Activated naive CD4-positive, alpha-beta T cell treated with anti-CD3 and anti-CD28 coated beads, Interleukin-2, amount 50 U/mL, for 72 hours (primary cell): ENCODE measurements around the gene TP53. TPM values are rescaled to one million over a fixed set of nuclear protein-coding genes. Genes with fewer than 3 reads are reported as not detected.
A peak's percentile ranks its signal among the peaks of the same experiment; 100 is the strongest.
"Not testable (repeated sequence)": the region's sequence is repeated elsewhere in the genome, so short reads cannot be mapped to it uniquely, and the experiment has no call there.

Experiments
- ATAC-seq, 2 donors: fragments of 150-1000 bp; cut with Tn5 transposase; 2 replicates each; pipeline ENCODE4 v1.10.0; 2021; ENCODE audit warnings: mild to moderate bottlenecking in 2 of 2, moderate library complexity in 2 of 2
- DNase-seq, 2 donors: peaks; one replicate each; pipeline ENCODE4 v3.0.0; 2021 to 2022; ENCODE audit warnings: low spot score in 2 of 2
- H3K27ac Mint-ChIP-seq, 2 donors: one replicate each; pipeline ENCODE4 v1.8.0; 2022; ENCODE audit warnings: mild to moderate bottlenecking in 2 of 2, mixed read lengths in 2 of 2
- H3K36me3 Mint-ChIP-seq, 2 donors: one replicate each; pipeline ENCODE4 v1.8.0; 2022; ENCODE audit warnings: mixed read lengths in 2 of 2
- H3K9me3 Mint-ChIP-seq, 2 donors: one replicate each; pipeline ENCODE4 v1.8.0; 2022; ENCODE audit warnings: mixed read lengths in 2 of 2
- total RNA-seq, 2 donors: library from RNA; stranded (reverse); gene quantifications; one replicate each; pipeline ENCODE4 v1.2.3, GENCODE V29; 2022

Gene TP53
- total RNA-seq, 2 donors from 2014 or later: 78.4 to 147 TPM

DNA sequence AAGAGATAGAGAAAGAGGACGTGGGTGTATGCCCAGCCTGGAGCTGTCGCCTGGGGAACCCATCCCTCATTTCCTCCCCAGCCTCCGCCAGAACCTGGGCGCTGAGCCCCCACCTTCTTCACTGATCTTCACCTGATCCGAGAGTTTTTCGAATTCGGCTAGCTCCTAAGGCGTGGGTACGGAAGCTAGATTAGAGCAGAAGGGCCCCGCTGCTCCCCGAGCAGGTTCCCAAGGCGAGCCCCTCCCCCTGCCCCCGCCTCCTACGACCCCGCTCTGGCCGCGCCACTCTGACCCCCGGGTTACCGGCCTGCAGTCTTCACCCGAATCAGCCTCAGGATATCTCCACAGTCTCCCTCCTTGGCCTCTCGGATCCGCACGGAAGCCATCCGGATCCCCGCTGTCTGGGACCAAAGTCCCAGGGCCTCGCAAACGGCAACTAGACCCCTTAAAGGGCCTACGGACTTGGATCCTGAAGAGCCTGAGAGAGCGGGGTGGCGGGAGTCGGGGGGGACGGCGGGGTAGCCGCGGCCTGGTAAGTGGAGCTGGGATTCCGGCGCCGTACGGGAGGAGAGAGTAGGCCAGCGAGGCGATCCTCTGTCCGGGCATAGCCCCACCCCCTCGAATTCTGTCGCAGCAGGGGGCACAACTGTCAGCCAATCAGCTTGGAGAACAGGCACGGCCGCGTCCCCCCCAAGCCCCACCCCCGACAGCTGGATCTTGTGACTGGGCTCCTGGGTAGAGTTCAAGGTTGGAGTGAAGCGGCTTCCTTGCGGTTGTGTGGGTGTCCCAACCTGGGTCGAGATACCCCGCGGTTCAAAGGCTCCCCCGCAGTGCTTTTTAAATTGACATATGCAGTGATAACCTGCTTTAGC, 59.8 kb downstream of the TP53 start, which contains the start of gene SAT2:
Gene SAT2 (minus strand): TSS at position 572 of the 872 bp plus-strand sequence. CDS start 186 bp downstream, at position 386.
- DNase-seq: peak; percentile 79 to 82
- ATAC-seq: peak; percentile 96 to 97
- Mint-ChIP-seq H3K9me3 (no peaks in the 10 kb centered on the region), H3K36me3 (no peaks in the 10 kb centered on the region), H3K27ac (peak within 1 kb of the TSS; percentile 80 to 94)

DNA sequence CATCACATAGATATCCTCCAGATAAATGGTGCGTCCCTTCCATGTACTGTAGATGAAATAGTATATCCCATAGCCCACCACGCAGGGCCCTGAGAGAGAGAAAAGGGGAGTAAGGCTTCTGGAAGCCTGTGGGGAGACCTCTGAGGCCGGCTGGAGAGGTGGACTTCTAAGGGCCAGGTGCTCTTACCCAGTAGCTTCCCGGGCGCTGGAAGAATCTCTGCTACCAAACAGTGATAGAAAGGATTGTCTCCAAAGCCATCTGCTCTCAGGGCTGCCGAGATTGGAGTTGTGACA, 60.4 kb downstream of the TP53 start:
- H3K9me3 Mint-ChIP-seq: no peaks in the 10 kb centered on the region
- H3K36me3 Mint-ChIP-seq: no peaks in the 10 kb centered on the region
- H3K27ac Mint-ChIP-seq: peak overlapping the region; percentile 80 to 94
- ATAC-seq (no peak), DNase-seq (no peak)

DNA sequence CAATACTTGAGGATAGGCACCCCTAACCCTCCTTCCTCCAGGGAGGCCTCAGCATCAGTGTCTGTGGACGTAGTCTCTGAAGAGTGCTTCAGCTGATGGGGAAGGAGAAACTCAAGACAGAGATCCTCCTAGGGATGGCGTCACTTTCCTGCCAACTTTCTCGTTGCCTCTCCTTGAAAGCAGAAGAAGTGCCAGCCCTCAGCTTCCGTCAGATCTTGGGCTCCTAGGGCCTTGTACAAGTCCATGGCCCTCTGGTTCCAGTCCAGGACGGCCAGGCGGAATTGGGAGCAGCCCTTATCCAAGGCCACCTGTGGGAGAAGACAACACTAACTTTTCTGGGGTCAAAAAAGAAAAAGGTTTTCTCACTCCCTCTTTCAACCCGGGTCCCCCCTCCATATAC, 61.0 kb downstream of the TP53 start:
- Mint-ChIP-seq H3K36me3 (no peaks in the 10 kb centered on the region), H3K27ac (peak overlapping the region in 1 of 2 donors; percentile 94), H3K9me3 (no peaks in the 10 kb centered on the region)
- DNase-seq: no peak
- ATAC-seq: no peak

DNA sequence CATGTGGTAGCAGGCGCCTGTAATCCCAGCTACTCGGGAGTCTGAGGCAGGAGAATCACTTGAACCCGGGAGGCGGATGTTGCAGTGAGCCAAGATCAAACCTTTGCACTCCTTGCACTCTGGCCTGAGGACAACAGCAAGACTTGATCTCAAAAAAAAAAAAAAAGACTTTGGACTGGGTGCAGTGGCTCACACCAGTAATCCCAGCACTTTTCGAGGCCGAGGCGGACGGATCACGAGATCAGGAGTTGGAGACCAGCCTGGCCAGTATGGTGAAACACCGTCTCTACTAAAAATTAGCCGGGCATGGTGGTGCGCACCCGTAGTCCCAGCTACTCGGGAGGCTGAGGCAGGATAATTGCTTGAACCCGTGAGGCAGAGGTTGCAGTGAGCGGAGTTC, 61.5 kb downstream of the TP53 start:
- not testable (repeated sequence) for ATAC-seq, H3K27ac Mint-ChIP-seq, H3K36me3 Mint-ChIP-seq, DNase-seq, H3K9me3 Mint-ChIP-seq

DNA sequence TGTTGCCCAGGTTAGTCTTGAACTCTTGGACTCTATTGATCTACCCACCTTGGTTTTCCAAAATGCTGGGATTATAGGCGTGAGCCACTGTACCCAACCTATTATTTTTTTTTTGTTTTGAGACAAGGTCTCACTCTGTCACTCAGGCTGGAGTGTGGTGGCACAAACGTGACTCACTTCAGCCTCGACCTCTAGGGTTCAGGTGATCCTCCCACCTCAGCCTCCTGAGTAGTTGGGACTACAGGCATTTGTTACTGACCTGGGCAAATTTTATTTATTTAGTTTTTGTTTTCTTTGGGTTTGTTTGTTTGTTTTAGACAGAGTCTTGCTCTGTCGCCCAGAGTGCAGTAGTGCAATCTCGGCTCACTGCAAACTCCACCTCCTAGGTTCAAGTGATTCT, 63.6 kb downstream of the TP53 start:
- H3K9me3 Mint-ChIP-seq: no peaks in the 10 kb centered on the region
- no peak overlapping the region for H3K27ac Mint-ChIP-seq
- DNase-seq (no peak), ATAC-seq (no peak)
- no peaks in the 10 kb centered on the region for H3K36me3 Mint-ChIP-seq

DNA sequence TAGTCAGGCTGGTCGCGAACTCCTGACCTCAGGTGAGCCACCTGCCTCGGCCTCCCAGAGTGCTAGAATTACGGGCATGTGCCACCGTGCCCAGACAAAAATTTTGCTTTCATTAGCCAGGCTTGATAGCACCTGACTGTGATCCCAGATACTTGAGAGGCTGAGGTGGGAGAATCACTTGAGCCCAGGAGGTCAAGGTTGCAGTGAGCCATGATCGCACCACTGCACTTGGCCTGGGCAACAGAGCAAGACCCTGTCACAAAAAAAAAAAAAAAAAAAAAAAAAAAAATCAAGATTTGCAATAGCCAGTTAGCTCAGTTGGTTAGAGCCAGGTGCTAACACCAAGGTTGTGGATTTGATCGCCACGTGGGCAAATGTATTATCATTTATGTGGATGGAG, 66.5 kb downstream of the TP53 start:
- no peak for ATAC-seq
- H3K9me3 Mint-ChIP-seq: no peaks in the 10 kb centered on the region
- no peak overlapping the region for H3K27ac Mint-ChIP-seq
- H3K36me3 Mint-ChIP-seq: no peaks in the 10 kb centered on the region
- DNase-seq: no peak

DNA sequence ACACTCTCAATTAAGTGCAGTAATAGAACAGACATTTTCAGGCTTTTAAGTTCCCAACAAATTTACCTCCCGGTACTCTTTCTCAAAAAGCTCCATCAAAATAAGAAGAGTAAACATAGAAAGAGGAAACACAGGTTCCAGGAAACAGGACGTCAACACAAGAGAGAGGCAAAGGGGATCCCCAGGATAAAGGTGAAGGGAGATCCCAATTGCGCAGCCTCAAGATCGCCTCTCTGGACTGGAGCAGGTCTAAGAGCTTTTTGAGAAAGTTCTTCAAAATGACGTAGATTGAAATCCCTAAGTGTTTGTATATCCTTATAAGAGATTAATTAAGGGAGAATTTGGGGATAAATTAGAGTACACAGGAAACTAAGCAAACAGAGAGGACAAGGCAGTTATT, 68.7 kb downstream of the TP53 start:
- Mint-ChIP-seq H3K9me3 (no peaks in the 10 kb centered on the region), H3K36me3 (peaks cover 4 to 6% of the 10 kb centered on the region in 2 donors), H3K27ac (peak overlapping the region in 1 of 2 donors; percentile 12)
- no peak for ATAC-seq
- no peak for DNase-seq

Other genes starting within 250 kb of the TP53 start
- 10 to 100 TPM in 1 of 2 donors, 1 to 10 TPM in 1; 2.6 to 35.5 TPM for gene FGF11, start 248.0 kb downstream of the TP53 start, total RNA-seq
- 10 to 100 TPM; 12.1 to 17.6 TPM for gene CHRNB1, start 242.4 kb downstream of the TP53 start, total RNA-seq
- 10 to 100 TPM; 21.8 to 26.5 TPM for gene ZBTB4, start 207.9 kb downstream of the TP53 start, total RNA-seq
- gene SLC35G6, start 206.0 kb downstream of the TP53 start, total RNA-seq: not detected
- gene POLR2A, start 203.1 kb downstream of the TP53 start, total RNA-seq: 100 to 1,000 TPM; 280 to 333 TPM
- gene TNFSF12, start 138.4 kb downstream of the TP53 start, total RNA-seq: 10 to 100 TPM; 16.4 to 18.9 TPM
- 1 to 10 TPM; 4.6 to 6.0 TPM for gene TNFSF13, start 128.7 kb downstream of the TP53 start, total RNA-seq
- 10 to 100 TPM; 42.9 to 46.3 TPM for gene SENP3, start 125.6 kb downstream of the TP53 start, total RNA-seq
- 10 to 100 TPM in 1 of 2 donors, 1 to 10 TPM in 1; 7.6 to 12.7 TPM for gene CD68, start 107.9 kb downstream of the TP53 start, total RNA-seq
- gene MPDU1, start 103.6 kb downstream of the TP53 start, total RNA-seq: 10 to 100 TPM; 52.1 to 60.6 TPM
- under 1 TPM; 0.23 to 0.93 TPM for gene SOX15, start 97.4 kb downstream of the TP53 start, total RNA-seq
- 10 to 100 TPM; 34.7 to 66.2 TPM for gene FXR2, start 72.6 kb downstream of the TP53 start, total RNA-seq
- 10 to 100 TPM; 24.4 to 49.6 TPM for gene SAT2, start 59.7 kb downstream of the TP53 start, total RNA-seq
- gene SHBG, start 57.4 kb downstream of the TP53 start, total RNA-seq: under 1 TPM in 1 of 2 donors, not detected in 1; 0.50 TPM
- gene ATP1B2, start 36.6 kb downstream of the TP53 start, total RNA-seq: under 1 TPM in 1 of 2 donors, not detected in 1; 0.25 TPM
- 10 to 100 TPM; 16.4 to 23.5 TPM for gene WRAP53, start 987 bp upstream of the TP53 start, total RNA-seq
- gene EFNB3, start 17.7 kb upstream of the TP53 start, total RNA-seq: not detected
- under 1 TPM; 0.05 to 0.19 TPM for gene DNAH2, start 30.3 kb upstream of the TP53 start, total RNA-seq
- gene KDM6B, start 146.7 kb upstream of the TP53 start, total RNA-seq: 10 to 100 TPM; 34.9 to 41.2 TPM
- 1 to 10 TPM; 1.3 to 1.8 TPM for gene TMEM88, start 167.6 kb upstream of the TP53 start, total RNA-seq
- 100 to 1,000 TPM in 1 of 2 donors, 10 to 100 TPM in 1; 91.4 to 103 TPM for gene NAA38, start 170.1 kb upstream of the TP53 start, total RNA-seq
- 10 to 100 TPM in 1 of 2 donors, 1 to 10 TPM in 1; 8.0 to 20.2 TPM for gene CYB5D1, start 170.5 kb upstream of the TP53 start, total RNA-seq
- gene CHD3, start 201.3 kb upstream of the TP53 start, total RNA-seq: 100 to 1,000 TPM; 182 to 212 TPM
- 1 to 10 TPM; 4.8 to 5.3 TPM for gene RNF227, start 228.8 kb upstream of the TP53 start, total RNA-seq
- gene KCNAB3, start 242.4 kb upstream of the TP53 start, total RNA-seq: 10 to 100 TPM in 1 of 2 donors, 1 to 10 TPM in 1; 5.4 to 10.9 TPM
- gene TRAPPC1, start 244.5 kb upstream of the TP53 start, total RNA-seq: 100 to 1,000 TPM; 190 to 195 TPM
- 100 to 1,000 TPM in 1 of 2 donors, 10 to 100 TPM in 1; 73.3 to 147 TPM for gene CNTROB, start 244.7 kb upstream of the TP53 start, total RNA-seq